Measurements from ENCODE around the gene DPH3. TPM values are rescaled to one million over a fixed set of nuclear protein-coding genes. Genes with fewer than 3 reads are reported as not detected.

The DPH3 gene
- polyA plus RNA-seq, 1 of the 3 experiments (the other 2 are of a cell fraction) = 8.5 TPM

DNA sequence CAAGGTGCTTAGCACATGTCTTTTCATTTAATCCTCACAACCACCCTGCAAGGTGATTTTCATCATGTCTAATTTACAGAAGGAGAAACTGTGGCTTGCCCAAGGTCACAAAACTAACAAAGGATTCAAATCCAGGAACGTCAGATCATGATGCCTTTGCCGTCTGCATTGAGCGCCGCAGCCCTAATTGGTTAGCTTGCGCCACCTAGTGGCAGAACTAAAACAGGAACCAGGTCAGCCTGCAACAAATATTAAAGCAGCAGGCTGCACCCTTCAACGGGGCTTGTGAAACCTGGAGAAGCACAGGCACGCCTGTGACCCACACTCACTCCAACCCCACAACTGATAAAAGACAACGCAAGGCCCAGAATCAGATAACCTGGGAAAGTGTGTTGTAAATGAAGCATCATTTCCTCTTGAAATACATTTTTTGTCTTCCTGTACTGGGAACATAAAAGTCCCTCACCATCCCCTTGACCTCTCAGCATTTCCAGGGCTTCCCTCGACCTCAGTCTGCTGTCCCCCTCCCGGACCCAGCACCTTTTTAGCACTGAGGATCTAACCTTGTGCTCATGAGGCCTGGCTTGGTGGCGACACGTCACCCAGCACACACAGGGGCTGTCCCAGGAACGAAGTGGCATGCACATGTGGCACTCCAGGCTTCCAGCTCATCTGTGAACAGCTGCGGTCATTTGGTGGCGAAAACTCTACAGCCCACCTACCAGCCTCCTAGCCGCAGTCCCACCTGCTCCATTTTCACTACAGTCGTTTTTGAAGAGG is 17.3 kb downstream of the DPH3 start:
- Histone ChIP-seq H3K9ac (no peak overlapping the region), H3K9me2 (no peaks in the 10 kb centered on the region), H4K20me1 (ENCODE audit: insufficient read depth) (no peaks in the 10 kb centered on the region), H3K36me3 (replicated peaks in 1 of 2; ENCODE audit: control insufficient read depth in 1 of 2, insufficient read depth in 2 of 2, low read length in 1 of 2) (no peaks in the 10 kb centered on the region), H3K79me2 (ENCODE audit: insufficient read depth) (no peaks in the 10 kb centered on the region), H3K4me1 (ENCODE audit: control insufficient read depth in 1 of 2, insufficient read depth in 2 of 2, low read depth in 1 of 2, low read length in 1 of 2) (peaks cover 0 to 11% of the 10 kb centered on the region in 2 experiments; a peak in 1 of 4 replicates), H3K9me3 (no peaks in the 10 kb centered on the region), H2AFZ (ENCODE audit: low read depth) (peak overlapping the region; percentile 78; the same call in 1 of the 2 replicates), H3K27ac (ENCODE audit: low read depth in 2 of 2, low read length in 1 of 2) (no peak overlapping the region), H3K4me3 (ENCODE audit: low read depth in 2 of 2, low read length in 1 of 2) (no peak overlapping the region; a peak in 1 of 4 replicates), H3K4me2 (peak overlapping the region; percentile 14; the same call in 1 of the 2 replicates), H3K27me3 (ENCODE audit: insufficient read depth) (no peaks in the 10 kb centered on the region), H3F3A (replicated peaks; ENCODE audit: insufficient read depth) (no peaks in the 10 kb centered on the region)
- WGBS (ENCODE audit: low lambda C conversion rate) = 26% methylated on average over 17 of the region's 17 CpGs
- ChIA-PET POLR2A (no interaction called here), CTCF (interaction anchor here (1.1 to 4.1 kb wide), 13 partner anchors 12 to 1045 kb away, joined by 3 to 30 read pairs (median 4); partner anchors contain the start of genes DPH3, GALNT15 and OXNAD1)
- peak; percentile 76 for DNase-seq
- TF ChIP-seq TCF12 (IDR thresholded peaks at IDR 0.05) (no peak), YY1 (IDR thresholded peaks at IDR 0.05; ENCODE audit: low read depth) (no peak), SMC3 (IDR thresholded peaks at IDR 0.05; ENCODE audit: low read depth, low read length) (peak; percentile 92), MEF2A (IDR thresholded peaks at IDR 0.05; ENCODE audit: borderline replicate concordance, low read depth) (no peak), RXRA (IDR thresholded peaks at IDR 0.05; ENCODE audit: borderline replicate concordance, low read depth) (no peak), GATA2 (CRISPR knock-in tag; IDR thresholded peaks at IDR 0.05) (no peak), TEAD4 (IDR thresholded peaks at IDR 0.05; ENCODE audit: borderline replicate concordance, insufficient read depth) (no peak), EZH2phosphoT487 (IDR thresholded peaks at IDR 0.05; ENCODE audit: borderline replicate concordance, low read depth) (no peak), TAF1 (IDR thresholded peaks at IDR 0.05; ENCODE audit: borderline replicate concordance, low read depth, low read length) (no peak), RFX5 (IDR thresholded peaks at IDR 0.05; ENCODE audit: low read length) (peak; percentile 22; the same call in 1 of the 2 replicates), RAD21 (IDR thresholded peaks at IDR 0.05; ENCODE audit: low read length) (peak; percentile 95), JUND (IDR thresholded peaks at IDR 0.05) (no peak), MXI1 (IDR thresholded peaks at IDR 0.05; ENCODE audit: low read depth, low read length) (peak; percentile 46; the same call in 1 of the 2 replicates), NRF1 (IDR thresholded peaks at IDR 0.05; ENCODE audit: low read depth, low read length) (no peak)
- TF ChIP-seq, protein P1, sequence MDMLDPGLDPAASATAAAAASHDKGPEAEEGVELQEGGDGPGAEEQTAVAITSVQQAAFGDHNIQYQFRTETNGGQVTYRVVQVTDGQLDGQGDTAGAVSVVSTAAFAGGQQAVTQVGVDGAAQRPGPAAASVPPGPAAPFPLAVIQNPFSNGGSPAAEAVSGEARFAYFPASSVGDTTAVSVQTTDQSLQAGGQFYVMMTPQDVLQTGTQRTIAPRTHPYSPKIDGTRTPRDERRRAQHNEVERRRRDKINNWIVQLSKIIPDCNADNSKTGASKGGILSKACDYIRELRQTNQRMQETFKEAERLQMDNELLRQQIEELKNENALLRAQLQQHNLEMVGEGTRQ (IDR thresholded peaks at IDR 0.05; ENCODE audit: borderline replicate concordance, low read depth, low read length) = no peak
- TF ChIP-seq, protein P2, sequence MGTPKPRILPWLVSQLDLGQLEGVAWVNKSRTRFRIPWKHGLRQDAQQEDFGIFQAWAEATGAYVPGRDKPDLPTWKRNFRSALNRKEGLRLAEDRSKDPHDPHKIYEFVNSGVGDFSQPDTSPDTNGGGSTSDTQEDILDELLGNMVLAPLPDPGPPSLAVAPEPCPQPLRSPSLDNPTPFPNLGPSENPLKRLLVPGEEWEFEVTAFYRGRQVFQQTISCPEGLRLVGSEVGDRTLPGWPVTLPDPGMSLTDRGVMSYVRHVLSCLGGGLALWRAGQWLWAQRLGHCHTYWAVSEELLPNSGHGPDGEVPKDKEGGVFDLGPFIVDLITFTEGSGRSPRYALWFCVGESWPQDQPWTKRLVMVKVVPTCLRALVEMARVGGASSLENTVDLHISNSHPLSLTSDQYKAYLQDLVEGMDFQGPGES (IDR thresholded peaks at IDR 0.05; ENCODE audit: low read depth, low read length) = no peak
- TF ChIP-seq, protein P3, sequence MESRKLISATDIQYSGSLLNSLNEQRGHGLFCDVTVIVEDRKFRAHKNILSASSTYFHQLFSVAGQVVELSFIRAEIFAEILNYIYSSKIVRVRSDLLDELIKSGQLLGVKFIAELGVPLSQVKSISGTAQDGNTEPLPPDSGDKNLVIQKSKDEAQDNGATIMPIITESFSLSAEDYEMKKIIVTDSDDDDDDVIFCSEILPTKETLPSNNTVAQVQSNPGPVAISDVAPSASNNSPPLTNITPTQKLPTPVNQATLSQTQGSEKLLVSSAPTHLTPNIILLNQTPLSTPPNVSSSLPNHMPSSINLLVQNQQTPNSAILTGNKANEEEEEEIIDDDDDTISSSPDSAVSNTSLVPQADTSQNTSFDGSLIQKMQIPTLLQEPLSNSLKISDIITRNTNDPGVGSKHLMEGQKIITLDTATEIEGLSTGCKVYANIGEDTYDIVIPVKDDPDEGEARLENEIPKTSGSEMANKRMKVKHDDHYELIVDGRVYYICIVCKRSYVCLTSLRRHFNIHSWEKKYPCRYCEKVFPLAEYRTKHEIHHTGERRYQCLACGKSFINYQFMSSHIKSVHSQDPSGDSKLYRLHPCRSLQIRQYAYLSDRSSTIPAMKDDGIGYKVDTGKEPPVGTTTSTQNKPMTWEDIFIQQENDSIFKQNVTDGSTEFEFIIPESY (IDR thresholded peaks at IDR 0.05; ENCODE audit: borderline replicate concordance, low read depth) = no peak
- TF ChIP-seq, protein P4, sequence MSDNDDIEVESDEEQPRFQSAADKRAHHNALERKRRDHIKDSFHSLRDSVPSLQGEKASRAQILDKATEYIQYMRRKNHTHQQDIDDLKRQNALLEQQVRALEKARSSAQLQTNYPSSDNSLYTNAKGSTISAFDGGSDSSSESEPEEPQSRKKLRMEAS (IDR thresholded peaks at IDR 0.05; ENCODE audit: low read depth) = no peak
- TF ChIP-seq, protein P5, sequence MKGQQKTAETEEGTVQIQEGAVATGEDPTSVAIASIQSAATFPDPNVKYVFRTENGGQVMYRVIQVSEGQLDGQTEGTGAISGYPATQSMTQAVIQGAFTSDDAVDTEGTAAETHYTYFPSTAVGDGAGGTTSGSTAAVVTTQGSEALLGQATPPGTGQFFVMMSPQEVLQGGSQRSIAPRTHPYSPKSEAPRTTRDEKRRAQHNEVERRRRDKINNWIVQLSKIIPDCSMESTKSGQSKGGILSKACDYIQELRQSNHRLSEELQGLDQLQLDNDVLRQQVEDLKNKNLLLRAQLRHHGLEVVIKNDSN (IDR thresholded peaks at IDR 0.05; ENCODE audit: borderline replicate concordance, low read depth) = no peak
- TF ChIP-seq, protein P6, sequence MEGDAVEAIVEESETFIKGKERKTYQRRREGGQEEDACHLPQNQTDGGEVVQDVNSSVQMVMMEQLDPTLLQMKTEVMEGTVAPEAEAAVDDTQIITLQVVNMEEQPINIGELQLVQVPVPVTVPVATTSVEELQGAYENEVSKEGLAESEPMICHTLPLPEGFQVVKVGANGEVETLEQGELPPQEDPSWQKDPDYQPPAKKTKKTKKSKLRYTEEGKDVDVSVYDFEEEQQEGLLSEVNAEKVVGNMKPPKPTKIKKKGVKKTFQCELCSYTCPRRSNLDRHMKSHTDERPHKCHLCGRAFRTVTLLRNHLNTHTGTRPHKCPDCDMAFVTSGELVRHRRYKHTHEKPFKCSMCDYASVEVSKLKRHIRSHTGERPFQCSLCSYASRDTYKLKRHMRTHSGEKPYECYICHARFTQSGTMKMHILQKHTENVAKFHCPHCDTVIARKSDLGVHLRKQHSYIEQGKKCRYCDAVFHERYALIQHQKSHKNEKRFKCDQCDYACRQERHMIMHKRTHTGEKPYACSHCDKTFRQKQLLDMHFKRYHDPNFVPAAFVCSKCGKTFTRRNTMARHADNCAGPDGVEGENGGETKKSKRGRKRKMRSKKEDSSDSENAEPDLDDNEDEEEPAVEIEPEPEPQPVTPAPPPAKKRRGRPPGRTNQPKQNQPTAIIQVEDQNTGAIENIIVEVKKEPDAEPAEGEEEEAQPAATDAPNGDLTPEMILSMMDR (IDR thresholded peaks at IDR 0.05) = peak; percentile 91

Data from SK-N-SH (cell line).